Measurements from ENCODE around the gene NSD1.

GRCh38 chr5:177154003-177154643 lies 20.6 kb downstream of the NSD1 start:
- TF ChIP-seq, protein P1, sequence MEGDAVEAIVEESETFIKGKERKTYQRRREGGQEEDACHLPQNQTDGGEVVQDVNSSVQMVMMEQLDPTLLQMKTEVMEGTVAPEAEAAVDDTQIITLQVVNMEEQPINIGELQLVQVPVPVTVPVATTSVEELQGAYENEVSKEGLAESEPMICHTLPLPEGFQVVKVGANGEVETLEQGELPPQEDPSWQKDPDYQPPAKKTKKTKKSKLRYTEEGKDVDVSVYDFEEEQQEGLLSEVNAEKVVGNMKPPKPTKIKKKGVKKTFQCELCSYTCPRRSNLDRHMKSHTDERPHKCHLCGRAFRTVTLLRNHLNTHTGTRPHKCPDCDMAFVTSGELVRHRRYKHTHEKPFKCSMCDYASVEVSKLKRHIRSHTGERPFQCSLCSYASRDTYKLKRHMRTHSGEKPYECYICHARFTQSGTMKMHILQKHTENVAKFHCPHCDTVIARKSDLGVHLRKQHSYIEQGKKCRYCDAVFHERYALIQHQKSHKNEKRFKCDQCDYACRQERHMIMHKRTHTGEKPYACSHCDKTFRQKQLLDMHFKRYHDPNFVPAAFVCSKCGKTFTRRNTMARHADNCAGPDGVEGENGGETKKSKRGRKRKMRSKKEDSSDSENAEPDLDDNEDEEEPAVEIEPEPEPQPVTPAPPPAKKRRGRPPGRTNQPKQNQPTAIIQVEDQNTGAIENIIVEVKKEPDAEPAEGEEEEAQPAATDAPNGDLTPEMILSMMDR (IDR thresholded peaks at IDR 0.05): no peak
- TF ChIP-seq POLR2A (IDR thresholded peaks at IDR 0.05): no peak

Data from thyroid gland (tissue), 4 donors.